CD4-positive, alpha-beta T cell (primary cell): ENCODE results near the gene POM121L12. TPM values are rescaled to one million over a fixed set of nuclear protein-coding genes. Genes with fewer than 3 reads are reported as not detected.

Experiments used
- ATAC-seq: fragments of 200-7000 bp; cut with Tn5 transposase; one replicate; pipeline ENCODE4 v1.10.0; 2022; ENCODE audit warnings: mild to moderate bottlenecking; ENCODE audit not compliant: poor library complexity
- CTCF ChIA-PET: fragments of 350-600 bp; sonication (Branson Sonifier 250); formaldehyde crosslinking; loops from one replicate; lab custom pipeline; 2021; ENCODE audit warnings: antibody characterized with exemption, inconsistent platforms; lab: Charles Lee
- POLR2A ChIA-PET: fragments of 350-600 bp; sonication (Branson Sonifier 250); formaldehyde crosslinking; loops from one replicate; lab custom pipeline; 2021; ENCODE audit warnings: antibody characterized with exemption, inconsistent platforms; lab: Charles Lee
- DNase-seq, 14 experiments: peaks; one replicate each; pipeline ENCODE4 v3.0.0-alpha.2; 2013 to 2020; ENCODE audit warnings: mixed read lengths in 2 of 14
- H3K27ac ChIP-seq, 2 donors: one replicate each; pipeline versions ENCODE4 v1.5.1 to v1.7.0; 2013; ENCODE audit warnings: low read length in 2 of 2, low read depth in 1 of 2, mild to moderate bottlenecking in 1 of 2
- H3K27me3 ChIP-seq, 2 experiments: 1 replicate in 1 of 2; 2 replicates in 1 of 2; pipeline versions ENCODE4 v1.6.1 to v1.7.0; 2013; ENCODE audit warnings: low read length in 2 of 2, control low read depth in 1 of 2, mild to moderate bottlenecking in 1 of 2, moderate library complexity in 1 of 2; ENCODE audit not compliant: insufficient read depth in 2 of 2, control insufficient read depth in 1 of 2
- H3K36me3 ChIP-seq: one replicate; pipeline ENCODE4 v1.6.1; 2013; ENCODE audit warnings: low read length, control low read depth; ENCODE audit not compliant: insufficient read depth
- H3K4me1 ChIP-seq: one replicate; pipeline ENCODE4 v1.6.1; 2013; ENCODE audit warnings: low read length, control low read depth; ENCODE audit not compliant: insufficient read depth
- H3K4me3 ChIP-seq: one replicate; pipeline ENCODE4 v1.5.1; 2013; ENCODE audit warnings: mild to moderate bottlenecking, low read length, moderate library complexity
- H3K9me3 ChIP-seq, 2 experiments: 1 replicate in 1 of 2; 2 replicates in 1 of 2; pipeline versions ENCODE4 v1.6.1 to v1.7.0; 2013; ENCODE audit warnings: low read length in 2 of 2, mild to moderate bottlenecking in 2 of 2, control low read depth in 1 of 2, moderate library complexity in 1 of 2; ENCODE audit not compliant: control insufficient read depth in 1 of 2, insufficient read depth in 1 of 2
- H3K27ac Mint-ChIP-seq: one replicate; pipeline ENCODE4 v1.8.0; 2020; ENCODE audit warnings: mixed read lengths
- H3K27me3 Mint-ChIP-seq: one replicate; pipeline ENCODE4 v1.8.0; 2021; ENCODE audit warnings: mixed read lengths
- H3K36me3 Mint-ChIP-seq: one replicate; pipeline ENCODE4 v1.8.0; 2021; ENCODE audit warnings: low read depth, mixed read lengths
- H3K4me1 Mint-ChIP-seq: one replicate; pipeline ENCODE4 v1.8.0; 2021; ENCODE audit warnings: low read depth, mixed read lengths
- H3K4me3 Mint-ChIP-seq: one replicate; pipeline ENCODE4 v1.8.0; 2020; ENCODE audit warnings: mild to moderate bottlenecking, mixed read lengths
- H3K9me3 Mint-ChIP-seq: one replicate; pipeline ENCODE4 v1.8.0; 2020; ENCODE audit warnings: mixed read lengths
- intact Hi-C, 2 experiments: fragments of 100-400 bp; cut with DNase I in 1 of 2; cut with micrococcal nuclease in 1 of 2; formaldehyde crosslinking; loops; one replicate each; pipeline versions ENCODE4 v1.15.1 to v1.9.0; 2023 to 2025; cut with DNase I, micrococcal nuclease
- total RNA-seq, 174 experiments: library from RNA in 2 of 174; stranded (reverse) in 2 of 174; gene quantifications; one replicate each; pipeline ENCODE4 v1.2.3 and lab custom pipeline; 2021 to 2026
- TF ChIP-seq, protein P1 (sequence below): fragments of 200-600 bp; IDR thresholded peaks from one replicate; pipeline ENCODE4 v1.8.0; 2022; ENCODE audit warnings: antibody characterized with exemption, mild to moderate bottlenecking

Gene POM121L12
- total RNA-seq, 2 experiments from 2014 or later = not detected

DNA sequence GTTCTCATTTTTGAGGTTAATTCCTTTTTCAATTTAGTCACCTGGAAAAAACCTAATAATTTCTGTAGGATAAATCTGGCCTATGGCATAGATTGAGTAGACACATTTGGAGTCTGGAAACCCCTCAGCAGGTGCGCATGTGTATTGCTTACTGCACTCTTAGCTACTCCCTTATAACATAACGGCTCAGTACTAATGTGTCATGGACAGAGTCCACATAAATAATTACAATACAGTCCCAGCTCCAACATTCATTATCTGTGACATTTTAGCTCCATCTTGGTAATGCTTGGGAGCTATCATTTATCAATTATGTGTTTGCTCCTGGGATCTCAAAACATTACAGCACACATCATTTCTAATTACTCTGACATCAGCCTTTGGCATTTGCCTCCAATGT lies 33.2 kb downstream of the POM121L12 start:
- ATAC-seq (no peak), DNase-seq (no peak)
- ChIA-PET CTCF (no interaction called here), POLR2A (no interaction called here)
- no peak overlapping the region for H3K4me3 Mint-ChIP-seq
- Histone ChIP-seq H3K36me3 (no peaks in the 10 kb centered on the region), H3K9me3 (peaks cover 0 to 12% of the 10 kb centered on the region in 2 experiments), H3K27ac (no peak overlapping the region), H3K4me1 (no peaks in the 10 kb centered on the region), H3K27me3 (no peaks in the 10 kb centered on the region), H3K4me3 (no peak overlapping the region)
- intact Hi-C loops = no loop called here
- peaks cover 5% of the 10 kb centered on the region for H3K9me3 Mint-ChIP-seq
- no peaks in the 10 kb centered on the region for H3K4me1 Mint-ChIP-seq
- TF ChIP-seq, protein P1, sequence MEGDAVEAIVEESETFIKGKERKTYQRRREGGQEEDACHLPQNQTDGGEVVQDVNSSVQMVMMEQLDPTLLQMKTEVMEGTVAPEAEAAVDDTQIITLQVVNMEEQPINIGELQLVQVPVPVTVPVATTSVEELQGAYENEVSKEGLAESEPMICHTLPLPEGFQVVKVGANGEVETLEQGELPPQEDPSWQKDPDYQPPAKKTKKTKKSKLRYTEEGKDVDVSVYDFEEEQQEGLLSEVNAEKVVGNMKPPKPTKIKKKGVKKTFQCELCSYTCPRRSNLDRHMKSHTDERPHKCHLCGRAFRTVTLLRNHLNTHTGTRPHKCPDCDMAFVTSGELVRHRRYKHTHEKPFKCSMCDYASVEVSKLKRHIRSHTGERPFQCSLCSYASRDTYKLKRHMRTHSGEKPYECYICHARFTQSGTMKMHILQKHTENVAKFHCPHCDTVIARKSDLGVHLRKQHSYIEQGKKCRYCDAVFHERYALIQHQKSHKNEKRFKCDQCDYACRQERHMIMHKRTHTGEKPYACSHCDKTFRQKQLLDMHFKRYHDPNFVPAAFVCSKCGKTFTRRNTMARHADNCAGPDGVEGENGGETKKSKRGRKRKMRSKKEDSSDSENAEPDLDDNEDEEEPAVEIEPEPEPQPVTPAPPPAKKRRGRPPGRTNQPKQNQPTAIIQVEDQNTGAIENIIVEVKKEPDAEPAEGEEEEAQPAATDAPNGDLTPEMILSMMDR = no peak
- H3K27ac Mint-ChIP-seq = no peak overlapping the region
- H3K27me3 Mint-ChIP-seq = no peaks in the 10 kb centered on the region
- no peaks in the 10 kb centered on the region for H3K36me3 Mint-ChIP-seq

DNA sequence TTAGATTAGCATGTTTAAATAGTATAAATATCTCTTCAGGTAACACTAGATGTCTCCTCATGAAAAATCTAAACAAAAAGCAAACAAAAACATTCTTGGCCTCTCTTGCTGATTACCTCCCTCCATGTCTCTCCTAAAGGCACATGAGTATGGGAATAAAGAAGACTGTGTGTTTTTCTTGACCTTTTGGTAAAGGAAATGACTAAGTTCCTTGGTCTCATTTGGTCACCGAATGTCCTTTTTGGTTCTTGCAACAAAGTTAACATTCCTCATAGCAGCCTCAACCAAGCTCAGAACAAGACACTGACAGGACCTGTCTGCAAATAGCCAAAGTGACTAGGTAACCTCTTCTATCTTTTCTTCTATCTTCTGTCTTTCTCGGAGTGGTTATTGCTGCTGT lies 35.5 kb downstream of the POM121L12 start:
- H3K36me3 ChIP-seq = no peaks in the 10 kb centered on the region
- no peak for ATAC-seq
- H3K4me3 ChIP-seq = no peak overlapping the region
- H3K4me3 Mint-ChIP-seq = no peak overlapping the region
- CTCF ChIA-PET = no interaction called here
- H3K9me3 Mint-ChIP-seq = peaks cover 6% of the 10 kb centered on the region
- H3K9me3 ChIP-seq = peaks cover 0 to 14% of the 10 kb centered on the region in 2 experiments
- no peak for DNase-seq
- no peak overlapping the region for H3K27ac Mint-ChIP-seq
- TF ChIP-seq, protein P1 = no peak
- H3K27me3 ChIP-seq = no peaks in the 10 kb centered on the region
- H3K4me1 Mint-ChIP-seq = no peaks in the 10 kb centered on the region
- H3K36me3 Mint-ChIP-seq = no peaks in the 10 kb centered on the region
- no peaks in the 10 kb centered on the region for H3K27me3 Mint-ChIP-seq
- no peaks in the 10 kb centered on the region for H3K4me1 ChIP-seq
- POLR2A ChIA-PET = no interaction called here
- intact Hi-C loops = no loop called here
- H3K27ac ChIP-seq = no peak overlapping the region
